GM06990 (cell line): ENCODE measurements around the gene NFX1.
A peak's percentile ranks its signal among the peaks of the same experiment; 100 is the strongest.

Experiments used
- DNase-seq: peaks from one replicate; pipeline ENCODE4 v3.0.0-alpha.2; 2011; ENCODE audit not compliant: insufficient read length; ENCODE audit errors: extremely low read depth
- H3K27me3 ChIP-seq: replicated peaks from 2 replicates; pipeline ENCODE4 v1.6.0; 2011; ENCODE audit warnings: low read length; ENCODE audit not compliant: control insufficient read depth, insufficient read depth
- H3K36me3 ChIP-seq: 2 replicates; pipeline ENCODE4 v1.5.1; 2011; ENCODE audit warnings: low read length; ENCODE audit not compliant: control insufficient read depth, insufficient read depth
- H3K4me3 ChIP-seq: replicated peaks from 2 replicates; pipeline ENCODE4 v1.5.1; 2011; ENCODE audit warnings: low read depth, mild to moderate bottlenecking, control low read depth, low read length
- TF ChIP-seq, protein P1 (sequence below): IDR thresholded peaks from 2 replicates; pipeline ENCODE4 v1.5.1; 2011; ENCODE audit warnings: low read length, control low read depth, mild to moderate bottlenecking, inconsistent platforms; ENCODE audit not compliant: insufficient read depth, poor library complexity, severe bottlenecking

NFX1 gene

DNA sequence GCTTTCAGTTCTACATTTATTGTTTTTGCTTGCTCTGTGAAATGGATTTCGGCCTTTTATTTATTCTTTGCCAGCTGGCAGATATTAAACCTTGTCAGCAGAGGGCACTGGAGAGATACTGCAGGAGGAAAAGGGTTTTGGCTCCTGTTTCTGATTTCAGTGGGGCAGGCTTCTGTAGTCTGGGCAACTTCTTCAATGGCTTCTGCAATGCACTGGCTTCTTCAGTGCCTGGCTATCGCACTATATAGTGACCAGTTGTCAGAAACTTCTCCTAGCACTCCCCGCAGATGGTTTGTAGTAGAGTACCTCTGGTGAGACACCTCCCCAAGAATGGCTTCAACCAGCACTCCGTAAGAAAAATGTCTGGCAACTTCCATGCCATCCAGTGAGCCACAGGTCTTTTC is 3.2 kb upstream of the NFX1 start:
- no peak for DNase-seq
- TF ChIP-seq, protein P1, sequence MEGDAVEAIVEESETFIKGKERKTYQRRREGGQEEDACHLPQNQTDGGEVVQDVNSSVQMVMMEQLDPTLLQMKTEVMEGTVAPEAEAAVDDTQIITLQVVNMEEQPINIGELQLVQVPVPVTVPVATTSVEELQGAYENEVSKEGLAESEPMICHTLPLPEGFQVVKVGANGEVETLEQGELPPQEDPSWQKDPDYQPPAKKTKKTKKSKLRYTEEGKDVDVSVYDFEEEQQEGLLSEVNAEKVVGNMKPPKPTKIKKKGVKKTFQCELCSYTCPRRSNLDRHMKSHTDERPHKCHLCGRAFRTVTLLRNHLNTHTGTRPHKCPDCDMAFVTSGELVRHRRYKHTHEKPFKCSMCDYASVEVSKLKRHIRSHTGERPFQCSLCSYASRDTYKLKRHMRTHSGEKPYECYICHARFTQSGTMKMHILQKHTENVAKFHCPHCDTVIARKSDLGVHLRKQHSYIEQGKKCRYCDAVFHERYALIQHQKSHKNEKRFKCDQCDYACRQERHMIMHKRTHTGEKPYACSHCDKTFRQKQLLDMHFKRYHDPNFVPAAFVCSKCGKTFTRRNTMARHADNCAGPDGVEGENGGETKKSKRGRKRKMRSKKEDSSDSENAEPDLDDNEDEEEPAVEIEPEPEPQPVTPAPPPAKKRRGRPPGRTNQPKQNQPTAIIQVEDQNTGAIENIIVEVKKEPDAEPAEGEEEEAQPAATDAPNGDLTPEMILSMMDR = peak; percentile 79
- no peaks in the 10 kb centered on the region for H3K27me3 ChIP-seq
- H3K36me3 ChIP-seq = peaks cover 3% of the 10 kb centered on the region; the same call in 1 of the 2 replicates
- H3K4me3 ChIP-seq = no peak overlapping the region

DNA sequence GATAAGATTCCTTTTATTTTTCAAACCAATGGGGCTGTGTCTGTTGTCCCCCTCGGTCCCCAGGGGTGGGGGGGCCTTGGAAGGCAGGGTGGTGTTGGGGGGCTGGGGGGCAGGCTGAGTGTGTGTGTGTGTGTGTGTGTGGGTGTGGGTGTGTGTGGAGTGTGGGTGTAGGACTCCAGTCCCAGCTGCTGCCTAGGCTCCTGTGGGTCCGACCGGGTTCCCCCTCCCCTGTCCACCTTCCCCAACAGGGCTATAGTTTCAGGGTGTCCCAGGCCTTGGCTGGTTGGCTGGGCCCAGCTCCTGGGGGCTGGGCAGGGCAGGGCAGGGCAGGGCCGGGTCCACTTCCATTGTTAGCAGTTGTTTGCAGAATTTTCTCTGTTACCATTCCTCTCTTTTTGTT is 2.1 kb upstream of the NFX1 start:
- H3K36me3 ChIP-seq = peaks cover 3% of the 10 kb centered on the region; the same call in 1 of the 2 replicates
- no peaks in the 10 kb centered on the region for H3K27me3 ChIP-seq
- TF ChIP-seq, protein P1 = no peak
- no peak for DNase-seq
- no peak overlapping the region for H3K4me3 ChIP-seq

DNA sequence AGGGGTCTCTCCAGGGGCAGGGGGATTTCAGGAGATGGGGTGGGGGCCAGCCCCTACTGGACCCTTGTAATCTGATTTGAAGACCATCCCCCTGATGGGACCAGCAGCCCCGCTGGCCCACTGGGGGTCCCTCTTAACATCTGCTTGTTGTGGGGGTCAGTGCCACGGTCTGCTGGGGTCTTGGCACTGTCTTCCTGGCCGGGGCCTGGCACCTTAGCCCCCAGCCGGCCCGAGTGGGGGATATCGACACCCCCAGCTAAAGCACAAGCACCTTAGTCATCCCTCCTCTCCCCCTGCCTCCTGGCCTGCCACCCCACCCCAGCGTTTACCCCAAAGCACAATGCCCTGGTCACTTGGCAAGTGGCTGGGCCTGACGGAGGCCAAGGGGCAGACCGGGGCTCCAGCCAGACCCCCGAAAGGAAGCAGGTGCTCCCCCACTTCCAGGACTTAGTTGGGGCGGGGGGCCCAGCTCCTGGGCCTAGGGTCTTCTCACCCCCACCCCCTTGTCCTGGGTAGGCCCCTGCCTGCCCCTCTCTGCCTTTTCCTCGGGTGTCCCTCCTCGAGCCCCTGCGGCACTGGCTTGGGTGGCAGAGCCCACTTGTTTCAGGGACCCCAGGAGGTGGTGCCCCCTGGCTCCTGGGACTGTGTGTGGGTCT is 1.4 kb upstream of the NFX1 start:
- no peaks in the 10 kb centered on the region for H3K27me3 ChIP-seq
- DNase-seq = no peak
- H3K4me3 ChIP-seq = no peak overlapping the region; the same call in 1 of the 2 replicates
- TF ChIP-seq, protein P1 = no peak
- H3K36me3 ChIP-seq = no peaks in the 10 kb centered on the region; the same call in 1 of the 2 replicates

DNA sequence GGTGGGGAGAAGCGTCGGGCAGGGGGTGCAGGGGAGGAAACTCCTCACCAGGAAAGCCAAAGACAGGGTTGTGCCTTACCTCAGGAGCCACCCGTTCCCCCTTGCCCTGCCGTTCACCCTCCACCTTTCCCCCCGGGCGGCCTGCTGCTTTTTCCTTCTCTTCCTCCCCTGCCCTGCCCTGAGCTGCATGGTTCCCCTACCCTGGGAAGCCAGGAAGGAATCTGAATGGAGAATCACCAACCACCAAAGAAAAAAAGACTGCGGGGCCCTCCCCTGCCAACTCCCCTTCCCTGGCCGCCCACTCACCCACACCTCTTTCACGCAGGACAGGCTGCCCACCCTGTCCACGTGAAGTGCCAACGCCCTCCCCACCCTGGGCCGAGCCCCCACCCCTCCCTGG is 820 bp upstream of the NFX1 start:
- H3K36me3 ChIP-seq = no peaks in the 10 kb centered on the region; the same call in 1 of the 2 replicates
- peak overlapping the region; percentile 85 for H3K4me3 ChIP-seq
- no peaks in the 10 kb centered on the region for H3K27me3 ChIP-seq
- no peak for DNase-seq
- TF ChIP-seq, protein P1 = no peak

GRCh38 chr9:33289936-33290246 is 425 bp upstream of the NFX1 start:
- Histone ChIP-seq H3K36me3 (no peaks in the 10 kb centered on the region; the same call in 1 of the 2 replicates), H3K4me3 (peak overlapping the region; percentile 85), H3K27me3 (no peaks in the 10 kb centered on the region)
- TF ChIP-seq, protein P1 = no peak
- no peak for DNase-seq

DNA sequence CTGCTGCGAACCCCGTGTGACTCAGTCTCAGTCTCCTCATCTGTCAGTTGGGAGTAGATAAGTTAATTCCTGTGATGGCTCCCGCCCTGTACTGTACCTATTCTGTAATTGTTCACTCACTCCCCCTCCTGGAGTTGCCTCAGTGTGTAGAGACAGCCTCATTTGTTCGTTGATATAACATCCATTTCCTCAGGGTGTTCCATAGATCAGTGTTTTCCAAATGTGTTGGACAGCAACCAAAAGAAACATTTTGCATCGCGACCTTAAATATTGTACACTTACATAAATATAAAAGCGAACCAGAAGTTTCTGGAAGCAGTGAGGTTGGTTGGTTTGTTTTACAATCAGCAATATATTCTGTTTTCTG is 698 bp downstream of the NFX1 start:
- Histone ChIP-seq H3K27me3 (no peaks in the 10 kb centered on the region), H3K36me3 (peaks cover 2% of the 10 kb centered on the region), H3K4me3 (peak overlapping the region; percentile 85)
- TF ChIP-seq, protein P1 = no peak
- DNase-seq = no peak
